Hematopoietic multipotent progenitor cell treated with erythropoietin and hydrocortisone succinate and interleukin-3 and kit ligand, for 6 days (in vitro differentiated cells): ENCODE results near the gene SYNPR.

Source experiments
- DNase-seq: peaks from one replicate; pipeline ENCODE4 v3.0.0-alpha.2; 2015

Gene SYNPR

GRCh38 chr3:63308072-63308471 is 30.0 kb downstream of the SYNPR start:
- no peak for DNase-seq

GRCh38 chr3:63309768-63310167 is 31.7 kb downstream of the SYNPR start:
- no peak for DNase-seq

- no peak for DNase-seq
These were observed 45.7 kb downstream of the SYNPR start for GRCh38 chr3:63323766-63324165.

- no peak for DNase-seq
These were observed 46.5 kb downstream of the SYNPR start for GRCh38 chr3:63324621-63325020.

- DNase-seq, result no peak
These were observed 47.3 kb downstream of the SYNPR start for GRCh38 chr3:63325386-63325785.

- no peak for DNase-seq
These were observed 50.3 kb downstream of the SYNPR start for GRCh38 chr3:63328365-63328764.

- no peak for DNase-seq
These were observed 53.4 kb downstream of the SYNPR start for GRCh38 chr3:63331520-63331919.

GRCh38 chr3:63333815-63334214 is 55.7 kb downstream of the SYNPR start:
- peak; percentile 15 for DNase-seq

- DNase-seq, result no peak
These were observed 60.2 kb downstream of the SYNPR start for GRCh38 chr3:63338351-63338750.

- peak; percentile 84 for DNase-seq
These were observed 65.6 kb downstream of the SYNPR start for GRCh38 chr3:63343674-63344073.

- DNase-seq, result peak; percentile 1
These were observed 66.6 kb downstream of the SYNPR start for GRCh38 chr3:63344661-63345060.

- peak; percentile 87 for DNase-seq
These were observed 71.8 kb downstream of the SYNPR start for GRCh38 chr3:63349583-63350573.

- peak; percentile 70 for DNase-seq
These were observed 73.3 kb downstream of the SYNPR start for GRCh38 chr3:63351159-63352007.

GRCh38 chr3:63352008-63352279 is 73.8 kb downstream of the SYNPR start:
- DNase-seq, result no peak

GRCh38 chr3:63353383-63353782 is 75.3 kb downstream of the SYNPR start:
- no peak for DNase-seq

- no peak for DNase-seq
These were observed 76.1 kb downstream of the SYNPR start for GRCh38 chr3:63354160-63354559.

GRCh38 chr3:63355809-63356208 is 77.7 kb downstream of the SYNPR start:
- DNase-seq, result no peak

- peak; percentile 46 for DNase-seq
These were observed 86.4 kb downstream of the SYNPR start for GRCh38 chr3:63364495-63364894.

GRCh38 chr3:63364910-63365309 is 86.8 kb downstream of the SYNPR start:
- peak; percentile 7 for DNase-seq

- DNase-seq, result no peak
These were observed 87.6 kb downstream of the SYNPR start for GRCh38 chr3:63365671-63366070.

- DNase-seq, result no peak
These were observed 92.0 kb downstream of the SYNPR start for GRCh38 chr3:63370094-63370493.

- no peak for DNase-seq
These were observed 104.9 kb downstream of the SYNPR start for GRCh38 chr3:63383040-63383439.

- no peak for DNase-seq
These were observed 106.3 kb downstream of the SYNPR start for GRCh38 chr3:63384382-63384781.

GRCh38 chr3:63385629-63386028 is 107.5 kb downstream of the SYNPR start:
- no peak for DNase-seq
